ENCODE results near the gene TLR7.

Gene TLR7

GRCh38 chrX:12921886-12922598, 55.2 kb downstream of the TLR7 start (continued):
- no peak for TF ChIP-seq ZBTB7A (tag by site-specific recombination; IDR thresholded peaks at IDR 0.05; ENCODE audit: low read depth)

GRCh38 chrX:12922599-12922919, 55.7 kb downstream of the TLR7 start:
- POLR2A ChIA-PET, result no interaction called here
- H3K4me1 ChIP-seq (ENCODE audit: control insufficient read depth, insufficient read depth, low read length), result no peaks in the 10 kb centered on the region
- TF ChIP-seq ZXDB (tag by site-specific recombination; IDR thresholded peaks at IDR 0.05) (no peak), SCRT1 (tag by site-specific recombination; IDR thresholded peaks at IDR 0.05; ENCODE audit: borderline replicate concordance) (no peak), ZNF701 (tag by site-specific recombination; IDR thresholded peaks at IDR 0.05) (no peak)
- CTCF ChIA-PET, result interaction anchor here (0.6 to 1.4 kb wide), 5 partner anchors 24 to 825 kb away, joined by 3 to 5 read pairs (median 3); no protein-coding TSS in a partner anchor
- H3K4me3 ChIP-seq (ENCODE audit: low read depth, low read length), result no peak overlapping the region
- H3K9me3 ChIP-seq (ENCODE audit: control insufficient read depth, insufficient read depth, low read depth, low read length), result no peaks in the 10 kb centered on the region
- no peaks in the 10 kb centered on the region for H3K36me3 ChIP-seq (ENCODE audit: control insufficient read depth in 2 of 2, insufficient read depth in 1 of 2, low read length in 2 of 2)
- H3K27ac ChIP-seq (ENCODE audit: extremely low read depth, low read depth, low read length), result no peak overlapping the region

- no peak overlapping the region for H3K27ac ChIP-seq (ENCODE audit: extremely low read depth, low read depth, low read length)
- H3K4me3 ChIP-seq (ENCODE audit: low read depth, low read length), result no peak overlapping the region
- ChIA-PET CTCF (interaction anchor here (0.7 kb wide), 1 partner anchor 158 kb away, joined by 3 read pairs; no protein-coding TSS in a partner anchor), POLR2A (no interaction called here)
- H3K36me3 ChIP-seq (ENCODE audit: control insufficient read depth in 2 of 2, insufficient read depth in 1 of 2, low read length in 2 of 2), result no peaks in the 10 kb centered on the region
- no peaks in the 10 kb centered on the region; the same call in 1 of the 2 replicates for H3K9me3 ChIP-seq (ENCODE audit: control insufficient read depth, insufficient read depth, low read depth, low read length)
- no peaks in the 10 kb centered on the region for H3K4me1 ChIP-seq (ENCODE audit: control insufficient read depth, insufficient read depth, low read length)
- TF ChIP-seq ZNF274 (IDR thresholded peaks at IDR 0.05; ENCODE audit: low read length) (no peak), ZNF274 (tag by site-specific recombination; IDR thresholded peaks at IDR 0.05; ENCODE audit: borderline replicate concordance) (no peak), OSR2 (tag by site-specific recombination; IDR thresholded peaks at IDR 0.05) (no peak), SP7 (tag by site-specific recombination; IDR thresholded peaks at IDR 0.05) (0 out of 2 replicates have a peak, but pooled peaks have one; percentile 15), FEZF1 (tag by site-specific recombination; IDR thresholded peaks at IDR 0.05) (no peak), EGR2 (tag by site-specific recombination; IDR thresholded peaks at IDR 0.05; ENCODE audit: low read depth) (no peak), ZNF10 (tag by site-specific recombination; IDR thresholded peaks at IDR 0.05) (no peak), ZNF157 (tag by site-specific recombination; IDR thresholded peaks at IDR 0.05) (no peak), ZBTB6 (tag by site-specific recombination; IDR thresholded peaks at IDR 0.05) (no peak), ZNF629 (tag by site-specific recombination; IDR thresholded peaks at IDR 0.05) (peak; percentile 13; the same call in 1 of the 2 replicates), SCRT2 (tag by site-specific recombination; IDR thresholded peaks at IDR 0.05) (no peak), ZNF19 (tag by site-specific recombination; IDR thresholded peaks at IDR 0.05; ENCODE audit: low read depth) (no peak)
Observed at GRCh38 chrX:12929701-12930100, 62.8 kb downstream of the TLR7 start.

GRCh38 chrX:12930150-12930549, 63.3 kb downstream of the TLR7 start:
- POLR2A ChIA-PET, result no interaction called here
- H3K9me3 ChIP-seq (ENCODE audit: control insufficient read depth, insufficient read depth, low read depth, low read length), result no peaks in the 10 kb centered on the region; the same call in 1 of the 2 replicates
- no peaks in the 10 kb centered on the region for H3K36me3 ChIP-seq (ENCODE audit: control insufficient read depth in 2 of 2, insufficient read depth in 1 of 2, low read length in 2 of 2)
- H3K27ac ChIP-seq (ENCODE audit: extremely low read depth, low read depth, low read length), result no peak overlapping the region
- no peak overlapping the region for H3K4me3 ChIP-seq (ENCODE audit: low read depth, low read length)
- CTCF ChIA-PET, result interaction anchor here (0.7 to 1.2 kb wide), 3 partner anchors 16 to 158 kb away, joined by 3 read pairs; no protein-coding TSS in a partner anchor
- H3K4me1 ChIP-seq (ENCODE audit: control insufficient read depth, insufficient read depth, low read length), result no peaks in the 10 kb centered on the region
- no peak for TF ChIP-seq ZNF155 (tag by site-specific recombination; IDR thresholded peaks at IDR 0.05)
- TF ChIP-seq ZNF121 (tag by site-specific recombination; IDR thresholded peaks at IDR 0.05), result no peak
- TF ChIP-seq ZNF610 (tag by site-specific recombination; IDR thresholded peaks at IDR 0.05; ENCODE audit: borderline replicate concordance), result no peak
- TF ChIP-seq ZSCAN4 (tag by site-specific recombination; IDR thresholded peaks at IDR 0.05), result no peak
- TF ChIP-seq ZNF843 (tag by site-specific recombination; IDR thresholded peaks at IDR 0.05), result no peak
- TF ChIP-seq ZNF174 (tag by site-specific recombination; IDR thresholded peaks at IDR 0.05), result no peak
- TF ChIP-seq EGR2 (tag by site-specific recombination; IDR thresholded peaks at IDR 0.05; ENCODE audit: low read depth), result no peak
- TF ChIP-seq KLF10 (tag by site-specific recombination; IDR thresholded peaks at IDR 0.05), result no peak
- TF ChIP-seq OSR2 (tag by site-specific recombination; IDR thresholded peaks at IDR 0.05), result no peak
- no peak for TF ChIP-seq ZFHX2 (tag by site-specific recombination; conservative IDR thresholded peaks at IDR 0.05)
- no peak for TF ChIP-seq ZNF629 (tag by site-specific recombination; IDR thresholded peaks at IDR 0.05)

All from HEK293 (cell line).